ENCODE measurements around the gene SERPINA10.

SERPINA10 gene

GRCh38 chr14:94330432-94330831, 37.4 kb upstream of the SERPINA10 start:
- no peak overlapping the region for H3K4me3 ChIP-seq (ENCODE audit: low read depth, low read length)
- no peak for DNase-seq (ENCODE audit: low read depth)
- TF ChIP-seq MYC (IDR thresholded peaks at IDR 0.05; ENCODE audit: low read depth, low read length) (no peak), POLR2A (IDR thresholded peaks at IDR 0.05; ENCODE audit: extremely low read depth, insufficient read length) (no peak), CTCF (IDR thresholded peaks at IDR 0.05; ENCODE audit: low read depth, low read length) (no peak)
- TF ChIP-seq, protein P1, sequence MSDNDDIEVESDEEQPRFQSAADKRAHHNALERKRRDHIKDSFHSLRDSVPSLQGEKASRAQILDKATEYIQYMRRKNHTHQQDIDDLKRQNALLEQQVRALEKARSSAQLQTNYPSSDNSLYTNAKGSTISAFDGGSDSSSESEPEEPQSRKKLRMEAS (IDR thresholded peaks at IDR 0.05; ENCODE audit: low read depth, low read length), result no peak

DNA sequence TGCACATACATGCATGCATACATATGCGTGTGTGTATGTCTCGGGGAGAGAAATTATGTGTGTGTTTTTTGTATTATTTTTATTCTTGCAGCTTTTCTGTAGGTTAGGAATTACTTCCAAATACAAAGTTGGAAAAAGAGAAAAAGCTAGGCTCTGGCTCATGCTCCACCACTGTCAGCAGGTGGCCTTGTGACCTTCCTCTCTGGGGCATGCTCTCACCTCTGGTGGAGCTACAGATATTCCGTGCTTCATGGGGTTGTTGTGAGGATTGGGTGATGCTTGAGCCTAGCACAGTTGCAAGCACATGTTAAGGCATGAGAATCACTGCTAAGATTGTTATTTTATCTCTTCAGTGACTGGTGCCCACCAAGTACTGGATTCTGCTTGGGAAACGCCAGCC, 36.8 kb upstream of the SERPINA10 start:
- TF ChIP-seq, protein P1 (IDR thresholded peaks at IDR 0.05; ENCODE audit: low read depth, low read length), result no peak
- H3K4me3 ChIP-seq (ENCODE audit: low read depth, low read length), result no peak overlapping the region
- DNase-seq (ENCODE audit: low read depth), result no peak

DNA sequence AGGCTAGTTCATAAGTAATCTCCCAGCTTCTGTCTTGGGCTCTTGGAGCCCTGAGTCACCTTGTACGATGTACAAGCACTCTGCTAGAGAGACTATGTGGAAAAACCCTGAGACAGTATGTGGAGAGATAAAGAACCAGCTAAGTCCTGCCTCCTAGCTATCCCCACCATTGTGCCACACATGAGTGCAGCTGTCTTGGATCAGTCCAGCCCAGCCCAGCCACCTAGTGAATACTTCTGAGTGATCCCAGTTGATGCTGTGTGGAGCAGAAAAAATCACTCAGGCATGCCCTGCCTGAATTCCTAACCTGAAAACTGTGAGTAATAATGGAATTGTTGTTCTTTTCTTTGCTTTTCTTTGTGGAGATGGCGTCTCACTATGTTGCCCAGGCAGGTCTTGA, 35.1 kb upstream of the SERPINA10 start:
- no peak for DNase-seq (ENCODE audit: low read depth)
- no peak overlapping the region for H3K4me3 ChIP-seq (ENCODE audit: low read depth, low read length)
- TF ChIP-seq, protein P1 (IDR thresholded peaks at IDR 0.05; ENCODE audit: low read depth, low read length), result no peak
- TF ChIP-seq CTCF (IDR thresholded peaks at IDR 0.05; ENCODE audit: low read depth, low read length) (no peak), POLR2A (IDR thresholded peaks at IDR 0.05; ENCODE audit: extremely low read depth, insufficient read length) (no peak), MYC (IDR thresholded peaks at IDR 0.05; ENCODE audit: low read depth, low read length) (no peak)

DNA sequence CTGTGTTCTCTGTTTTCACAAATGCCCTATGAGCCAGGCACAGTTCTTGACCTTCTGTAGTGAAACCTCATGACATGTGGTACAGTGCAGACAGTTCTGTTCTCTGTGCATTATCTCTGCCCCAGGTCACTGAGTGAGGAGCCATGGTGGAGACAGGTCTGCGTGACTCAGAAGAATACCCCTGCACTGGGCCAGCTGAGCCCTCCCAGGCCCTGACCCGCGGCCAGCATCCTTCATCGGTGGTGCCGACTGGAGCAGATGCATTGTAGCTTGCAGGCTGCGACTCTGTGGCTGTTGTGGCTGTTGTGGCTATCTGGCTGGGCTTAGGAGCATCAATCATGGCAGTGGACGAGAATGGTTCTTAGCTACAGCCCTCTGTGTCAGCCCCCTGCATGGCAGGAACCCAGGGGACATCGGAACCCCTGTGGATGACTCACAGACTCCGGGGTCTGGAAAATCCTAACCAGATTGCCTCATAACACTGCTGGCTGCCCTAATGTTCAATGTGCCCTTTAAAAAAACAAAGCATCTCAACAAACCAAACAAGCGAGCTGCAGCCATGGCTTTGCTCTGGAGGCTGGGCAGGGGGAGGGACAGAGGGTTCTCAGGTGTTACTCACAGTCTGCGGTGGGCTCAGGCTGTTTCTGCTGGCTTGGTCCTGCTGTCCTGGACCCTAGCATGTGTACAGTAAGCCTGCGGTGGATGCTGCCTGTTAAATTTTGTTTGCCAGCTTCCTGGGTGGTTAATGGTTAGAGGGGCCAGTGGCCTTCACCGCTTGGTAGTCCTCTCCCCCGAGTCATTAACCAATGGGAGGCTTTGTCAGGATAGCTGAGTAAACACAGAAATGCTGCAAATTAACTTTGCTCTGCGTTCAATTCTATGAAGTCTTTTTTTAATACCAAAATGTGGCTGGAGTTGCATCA, 29.8 kb upstream of the SERPINA10 start, which contains the start of gene SERPINA6:
Gene SERPINA6, minus strand, starts transcription at position 689 of the 923 bp plus-strand sequence. CDS start 8,688 bp downstream, outside the sequence.
- DNase-seq (ENCODE audit: low read depth), result no peak
- TF ChIP-seq, protein P1 (IDR thresholded peaks at IDR 0.05; ENCODE audit: low read depth, low read length), result no peak
- TF ChIP-seq MYC (IDR thresholded peaks at IDR 0.05; ENCODE audit: low read depth, low read length) (no peak), POLR2A (IDR thresholded peaks at IDR 0.05; ENCODE audit: extremely low read depth, insufficient read length) (no peak), CTCF (IDR thresholded peaks at IDR 0.05; ENCODE audit: low read depth, low read length) (no peak)
- no peak within 1 kb of the TSS for H3K4me3 ChIP-seq (ENCODE audit: low read depth, low read length)

- DNase-seq (ENCODE audit: low read depth), result no peak
- no peak for TF ChIP-seq CTCF (IDR thresholded peaks at IDR 0.05; ENCODE audit: low read depth, low read length)
- no peak for TF ChIP-seq POLR2A (IDR thresholded peaks at IDR 0.05; ENCODE audit: extremely low read depth, insufficient read length)
- TF ChIP-seq MYC (IDR thresholded peaks at IDR 0.05; ENCODE audit: low read depth, low read length), result no peak
- TF ChIP-seq, protein P1 (IDR thresholded peaks at IDR 0.05; ENCODE audit: low read depth, low read length), result no peak
- H3K4me3 ChIP-seq (ENCODE audit: low read depth, low read length), result no peak overlapping the region
Observed at GRCh38 chr14:94321421-94322271, 28.6 kb upstream of the SERPINA10 start.

Data from NB4 (cell line).